GM19397 (cell line): ENCODE results near the gene CNFN.
"Not testable (repeated sequence)": the region's sequence is repeated elsewhere in the genome, so short reads cannot be mapped to it uniquely, and the experiment has no call there.

ENCODE experiments used
- ATAC-seq: cut with Tn5 transposase; IDR thresholded peaks from one replicate; pipeline ENCODE4 v1.9.1; 2021; ENCODE audit warnings: mild to moderate bottlenecking, moderate library complexity; ENCODE audit not compliant: unreplicated experiment

CNFN gene

DNA sequence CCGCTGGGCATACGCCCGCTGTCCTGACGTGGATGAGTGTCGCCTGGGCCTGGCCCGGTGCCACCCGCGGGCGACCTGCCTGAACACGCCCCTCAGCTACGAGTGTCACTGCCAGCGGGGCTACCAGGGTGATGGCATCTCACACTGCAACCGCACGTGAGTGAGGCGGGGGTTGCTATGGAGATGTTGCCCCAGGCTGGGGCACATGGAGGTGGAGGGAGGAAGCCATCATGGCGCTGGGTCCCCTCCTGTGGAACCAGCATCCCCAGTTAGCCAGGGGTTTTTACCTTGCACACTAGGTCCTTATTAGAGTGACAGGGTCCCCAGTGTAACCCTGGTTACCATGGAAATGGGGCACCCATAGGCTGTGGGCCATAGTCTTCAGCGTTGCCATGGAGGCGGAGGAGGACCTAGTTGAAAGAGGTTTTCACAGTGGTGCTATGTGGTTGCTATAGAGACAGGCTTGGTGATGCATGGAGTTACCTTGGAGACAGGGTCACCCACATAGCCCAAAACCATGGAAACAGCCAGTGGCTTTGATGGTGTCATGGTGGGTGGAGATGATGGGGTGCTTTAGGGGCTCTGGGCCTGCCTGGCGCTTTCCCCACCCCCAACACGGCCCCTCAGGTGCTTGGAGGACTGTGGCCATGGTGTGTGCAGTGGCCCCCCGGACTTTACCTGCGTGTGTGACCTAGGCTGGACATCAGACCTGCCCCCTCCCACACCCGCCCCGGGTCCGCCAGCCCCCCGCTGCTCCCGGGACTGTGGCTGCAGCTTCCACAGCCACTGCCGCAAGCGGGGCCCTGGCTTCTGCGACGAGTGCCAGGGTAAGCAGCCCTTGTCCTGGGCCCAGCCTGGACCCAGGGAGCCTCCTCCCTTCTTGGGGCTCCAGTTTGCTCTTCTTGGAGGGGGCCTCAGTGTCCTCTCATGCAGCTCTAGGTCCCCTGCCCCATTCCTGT lies 37.5 kb downstream of the CNFN start:
- no peak for ATAC-seq

DNA sequence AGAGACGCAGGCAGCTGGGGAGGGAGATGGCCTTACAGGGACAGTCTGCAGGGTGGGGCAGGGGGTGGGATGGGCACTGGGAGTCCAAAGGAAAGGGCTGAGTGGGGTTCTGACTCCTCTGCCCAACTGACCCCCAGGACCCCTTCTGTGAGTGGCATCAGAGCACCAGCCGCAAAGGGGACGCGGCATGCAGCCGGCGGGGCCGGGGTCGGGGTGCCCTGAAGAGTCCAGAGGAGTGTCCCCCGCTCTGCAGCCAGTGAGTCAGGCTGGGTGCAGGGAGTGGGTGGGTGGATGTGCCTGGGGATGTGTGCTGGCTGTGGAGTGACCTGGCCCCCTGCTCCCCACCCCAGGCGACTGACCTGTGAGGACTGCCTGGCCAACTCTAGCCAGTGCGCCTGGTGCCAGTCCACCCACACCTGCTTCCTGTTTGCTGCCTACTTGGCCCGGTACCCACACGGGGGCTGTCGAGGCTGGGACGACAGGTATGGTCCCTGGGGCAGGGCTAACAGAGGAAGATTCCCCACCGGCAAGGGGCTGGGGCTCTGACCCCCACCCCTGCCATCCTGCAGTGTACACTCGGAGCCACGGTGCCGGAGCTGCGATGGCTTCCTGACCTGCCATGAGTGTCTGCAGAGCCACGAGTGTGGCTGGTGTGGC lies 38.9 kb downstream of the CNFN start:
- ATAC-seq, result no peak

DNA sequence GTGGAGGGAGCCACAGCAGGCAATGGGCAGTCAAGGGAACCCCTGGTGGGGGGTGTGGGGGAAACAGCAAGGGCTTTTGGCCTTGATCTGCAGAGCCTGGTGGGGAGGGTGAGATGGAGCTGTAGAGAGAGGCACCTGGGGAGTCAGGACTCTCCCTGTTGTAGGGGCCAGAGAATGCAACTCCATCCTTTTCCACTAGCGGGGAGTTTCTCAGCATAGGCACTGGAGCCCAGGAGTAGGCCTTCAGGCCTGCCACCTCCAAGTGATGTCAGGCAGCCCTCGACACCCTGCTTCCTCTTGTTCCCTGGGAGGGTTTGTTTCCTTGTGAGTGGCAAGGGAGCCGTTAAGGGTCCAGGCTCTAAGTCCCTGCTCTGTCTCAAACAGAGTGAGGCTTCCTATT lies 39.7 kb downstream of the CNFN start:
- ATAC-seq, result no peak

DNA sequence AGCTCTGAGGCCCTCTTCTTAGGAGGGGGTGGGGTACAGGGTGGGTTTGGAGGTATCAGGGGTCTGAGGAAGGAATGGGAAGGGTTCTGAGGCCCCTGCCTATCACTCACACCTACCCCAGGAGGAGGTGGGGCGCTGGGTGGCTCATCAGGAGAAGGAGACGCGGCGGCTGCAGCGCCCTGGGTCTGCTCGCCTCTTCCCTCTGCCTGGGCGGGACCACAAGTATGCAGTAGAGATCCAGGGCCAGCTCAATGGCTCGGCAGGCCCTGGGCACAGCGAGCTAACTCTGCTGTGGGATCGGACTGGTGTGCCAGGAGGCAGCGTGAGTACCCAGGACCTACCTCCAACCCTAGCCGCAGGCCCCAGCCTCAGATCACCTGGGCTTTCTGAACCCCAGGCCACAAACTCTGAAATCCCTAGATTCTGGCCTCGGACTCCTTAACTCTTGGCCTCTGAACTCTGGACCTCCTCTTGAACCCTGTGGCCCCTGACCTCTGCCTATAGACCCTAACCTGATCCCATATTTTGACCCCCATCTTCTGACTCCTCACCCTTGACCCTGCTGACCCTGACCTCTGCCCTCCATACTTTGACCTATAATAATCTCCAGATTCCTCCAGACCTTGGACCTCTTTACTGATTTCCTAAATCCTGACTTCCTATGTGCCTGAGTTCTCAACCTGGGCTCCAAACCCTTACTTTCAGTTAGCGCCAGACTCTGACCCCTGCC lies 40.6 kb downstream of the CNFN start:
- ATAC-seq, result no peak

DNA sequence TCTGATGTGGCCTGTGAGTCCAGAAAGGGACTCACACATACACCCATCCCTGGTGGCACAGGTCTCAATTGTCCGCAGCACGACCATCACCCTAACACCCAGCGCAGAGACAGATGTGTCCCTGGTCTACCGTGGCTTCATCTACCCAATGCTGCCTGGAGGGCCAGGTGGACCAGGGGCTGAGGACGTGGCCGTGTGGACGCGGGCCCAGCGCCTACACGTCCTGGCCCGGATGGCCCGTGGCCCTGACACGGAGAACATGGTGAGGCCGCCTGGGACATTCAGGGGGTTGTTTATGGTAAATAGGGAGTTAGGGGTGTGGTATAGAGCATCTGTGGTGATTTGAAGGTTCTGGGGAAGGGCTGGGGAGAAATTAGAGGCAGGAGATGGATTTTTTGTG lies 41.9 kb downstream of the CNFN start:
- ATAC-seq, result no peak

DNA sequence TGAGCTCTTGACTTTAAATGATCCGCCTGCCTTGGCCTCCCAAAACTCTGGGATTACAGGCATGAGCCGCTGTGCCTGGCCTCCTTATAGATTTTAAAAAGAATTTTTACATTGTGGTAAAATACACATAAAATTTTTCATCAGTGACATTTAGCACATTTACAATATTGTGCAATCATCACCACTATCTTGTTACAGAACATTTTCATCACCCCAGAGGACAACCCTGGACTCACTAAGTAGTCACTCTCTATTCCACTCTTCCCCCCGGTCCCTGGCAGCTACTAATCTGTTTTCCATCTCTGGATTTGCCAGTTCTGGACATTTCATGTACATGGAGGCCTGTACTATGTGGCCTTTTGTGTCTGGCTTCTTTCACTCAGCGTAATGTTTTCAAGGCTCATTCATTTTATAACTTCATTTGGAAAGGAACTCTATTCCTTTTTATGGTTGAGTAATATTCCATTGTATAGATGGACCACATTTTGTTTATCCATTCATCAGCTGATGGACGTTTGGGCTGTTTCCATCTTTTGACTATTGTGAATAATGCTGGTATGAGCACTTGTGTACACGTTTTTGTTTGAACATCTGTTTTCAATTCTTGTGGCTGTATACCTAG lies 44.8 kb downstream of the CNFN start:
- no peak for ATAC-seq

DNA sequence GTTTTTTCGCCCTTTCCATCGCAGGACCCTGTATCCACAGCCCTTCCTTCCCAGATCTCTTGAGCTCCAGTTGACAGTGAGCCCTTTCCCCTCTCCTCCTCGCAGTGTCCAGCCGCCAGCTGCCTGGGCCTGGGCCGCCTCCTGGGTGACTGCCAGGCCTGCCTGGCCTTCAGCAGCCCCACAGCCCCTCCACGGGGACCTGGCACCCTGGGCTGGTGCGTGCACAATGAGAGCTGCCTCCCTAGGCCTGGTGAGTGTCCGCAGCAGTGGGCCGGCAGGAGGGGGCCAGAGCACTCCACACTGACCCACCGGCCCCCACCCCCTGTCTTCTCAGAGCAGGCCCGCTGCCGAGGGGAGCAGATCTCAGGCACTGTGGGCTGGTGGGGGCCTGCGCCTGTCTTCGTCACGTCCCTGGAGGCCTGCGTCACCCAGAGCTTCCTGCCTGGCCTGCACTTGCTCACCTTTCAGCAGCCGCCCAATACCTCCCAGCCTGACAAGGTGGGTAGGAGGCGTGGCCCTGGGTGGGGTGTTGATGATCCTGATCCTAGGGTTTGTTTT lies 45.7 kb downstream of the CNFN start:
- ATAC-seq, result no peak

DNA sequence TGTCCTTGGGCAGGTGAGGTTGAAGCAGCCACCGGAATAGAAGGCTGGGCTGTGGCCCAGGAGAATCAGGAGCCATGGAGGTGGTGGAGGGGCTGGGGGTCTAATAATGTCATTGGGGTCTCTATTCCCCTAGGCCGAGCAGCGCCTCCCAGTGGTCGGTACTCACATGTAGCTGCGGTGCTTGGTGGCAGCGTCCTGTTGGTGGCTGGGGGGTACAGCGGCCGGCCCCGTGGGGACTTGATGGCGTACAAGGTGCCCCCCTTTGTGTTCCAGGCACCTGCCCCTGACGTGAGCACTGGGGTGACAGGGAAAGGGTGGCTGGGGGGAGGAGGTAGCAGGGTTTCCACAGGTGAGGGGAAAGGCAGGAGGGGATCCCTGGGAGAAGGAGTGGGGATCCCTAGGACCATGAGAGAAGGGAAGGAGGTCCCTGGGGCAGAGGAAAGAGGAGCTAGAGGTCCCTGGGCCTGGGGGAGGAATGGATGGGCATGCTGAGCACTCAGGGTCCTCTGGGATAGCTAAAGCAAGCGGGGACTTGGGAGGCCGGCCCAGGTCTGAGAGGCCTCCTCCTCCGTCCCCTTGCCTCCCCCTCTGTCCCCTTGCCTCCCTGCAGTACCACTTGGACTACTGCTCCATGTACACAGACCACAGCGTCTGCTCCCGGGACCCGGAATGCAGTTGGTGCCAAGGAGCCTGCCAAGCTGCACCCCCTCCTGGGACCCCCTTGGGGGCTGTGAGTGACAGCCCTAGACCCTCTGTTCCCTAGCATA lies 46.6 kb downstream of the CNFN start:
- ATAC-seq, result no peak

DNA sequence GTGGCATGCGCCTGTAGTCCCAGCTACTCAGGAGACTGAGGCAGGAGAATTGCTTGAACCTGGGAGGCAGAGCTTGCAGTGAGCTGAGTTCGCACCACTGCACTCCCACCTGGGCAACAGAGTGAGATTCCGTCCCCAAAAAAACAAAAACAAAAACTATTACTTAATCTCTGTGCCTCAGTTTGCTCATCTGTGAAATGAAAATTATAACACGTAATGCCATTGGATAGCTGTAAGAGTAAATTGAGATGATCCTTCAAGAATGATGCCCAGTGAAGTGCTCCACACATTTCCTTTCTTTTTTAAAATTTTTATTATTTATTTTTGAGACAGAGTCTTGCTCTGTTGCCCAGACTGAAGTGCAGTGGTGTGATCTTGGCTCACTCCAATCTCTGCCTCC lies 50.2 kb downstream of the CNFN start:
- not testable (repeated sequence) for ATAC-seq

DNA sequence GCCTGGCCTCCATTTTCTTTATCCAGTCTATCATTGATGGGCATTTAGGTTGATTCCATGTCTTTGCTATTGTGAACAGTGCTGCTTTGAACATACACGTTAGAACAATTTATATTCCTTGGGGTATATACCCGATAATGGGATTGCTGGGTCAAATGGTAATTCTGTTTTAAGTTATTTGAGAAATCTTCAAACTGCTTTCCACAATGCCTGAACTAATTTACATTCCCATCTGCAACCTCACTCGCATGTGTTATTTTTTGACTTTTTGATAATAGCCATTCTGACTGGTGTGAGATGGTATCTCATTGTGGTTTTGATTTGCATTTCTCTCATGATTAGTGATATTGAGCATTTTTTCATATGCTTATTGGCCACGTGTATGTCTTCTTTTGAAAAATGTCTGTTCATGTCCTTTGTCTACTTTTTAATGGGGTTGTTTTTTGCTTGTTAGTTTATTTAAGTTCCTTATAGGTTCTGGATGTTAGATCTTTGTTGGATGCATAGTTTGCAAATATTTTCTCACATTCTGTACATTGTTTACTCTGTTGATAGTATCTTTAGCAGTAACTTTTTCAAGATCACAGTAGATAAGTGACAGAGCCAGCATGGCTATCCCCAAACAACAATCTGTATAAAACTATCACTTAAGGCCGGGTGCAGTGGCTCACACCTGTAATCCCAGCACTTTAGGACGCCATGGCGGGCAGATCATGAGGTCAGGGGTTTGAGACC lies 50.8 kb downstream of the CNFN start:
- not testable (repeated sequence) for ATAC-seq
